Measurements from ENCODE around the gene RCSD1.

RCSD1 gene

DNA sequence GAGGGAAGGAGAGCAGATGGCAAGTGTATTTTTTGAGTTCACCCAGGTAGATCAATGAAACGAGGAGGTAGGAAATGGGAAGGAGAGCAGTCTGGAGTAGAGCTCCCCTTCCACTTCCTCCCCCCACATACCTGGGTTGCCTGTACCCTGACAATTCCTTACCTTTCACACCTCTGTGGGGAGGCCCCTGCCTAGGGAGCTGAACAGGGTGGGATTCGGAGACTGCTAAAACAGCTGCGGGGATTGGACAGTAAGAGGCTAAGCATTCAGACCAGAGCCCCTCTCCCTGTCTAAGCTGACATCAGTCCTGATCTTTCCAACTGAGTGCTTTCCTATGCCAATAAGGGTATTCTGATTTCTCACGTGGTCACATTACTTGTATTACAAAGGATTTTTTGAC is 14.5 kb downstream of the RCSD1 start:
- no peak for DNase-seq

- DNase-seq = no peak
These were observed 15.1 kb downstream of the RCSD1 start for GRCh38 chr1:167645140-167645541.

- DNase-seq = no peak
These were observed 15.8 kb downstream of the RCSD1 start for GRCh38 chr1:167645625-167646414.

- DNase-seq = no peak
These were observed 18.3 kb downstream of the RCSD1 start for GRCh38 chr1:167648252-167648849.

GRCh38 chr1:167648978-167649744 is 19.1 kb downstream of the RCSD1 start:
- no peak for DNase-seq

- DNase-seq = no peak
These were observed 20.5 kb downstream of the RCSD1 start for GRCh38 chr1:167650269-167651160.

DNA sequence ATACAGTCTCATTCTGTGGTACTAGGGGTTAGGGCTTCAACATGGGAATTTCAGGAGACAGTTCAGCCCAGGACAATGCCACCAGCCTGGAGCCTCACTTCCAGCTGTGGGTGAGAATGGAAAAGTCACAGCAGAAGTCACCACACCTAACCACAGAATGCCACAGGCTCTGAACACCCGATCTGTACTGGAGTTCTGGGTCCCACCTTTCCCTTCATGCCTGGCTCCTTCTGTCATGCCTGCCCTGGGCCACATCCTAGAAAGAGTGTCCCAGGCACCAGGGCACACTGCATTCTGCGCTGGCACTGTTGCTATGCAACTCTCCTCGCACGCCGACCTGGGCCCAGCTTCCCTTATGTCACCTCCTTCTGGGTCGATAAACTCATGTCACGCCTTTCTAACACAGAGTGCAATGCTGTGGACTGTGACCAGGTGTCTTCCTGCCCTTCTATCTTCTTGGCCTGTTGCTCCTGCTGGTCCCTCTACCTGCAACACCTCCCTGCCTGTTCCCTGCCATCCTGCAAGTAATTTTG is 21.2 kb downstream of the RCSD1 start:
- DNase-seq = no peak

- DNase-seq = no peak
These were observed 25.0 kb downstream of the RCSD1 start for GRCh38 chr1:167654975-167655575.

- no peak for DNase-seq
These were observed 26.6 kb downstream of the RCSD1 start for GRCh38 chr1:167656657-167657056.

- no peak for DNase-seq
These were observed 28.7 kb downstream of the RCSD1 start for GRCh38 chr1:167658574-167659328.

- DNase-seq = no peak
These were observed 29.4 kb downstream of the RCSD1 start for GRCh38 chr1:167659450-167659849.

DNA sequence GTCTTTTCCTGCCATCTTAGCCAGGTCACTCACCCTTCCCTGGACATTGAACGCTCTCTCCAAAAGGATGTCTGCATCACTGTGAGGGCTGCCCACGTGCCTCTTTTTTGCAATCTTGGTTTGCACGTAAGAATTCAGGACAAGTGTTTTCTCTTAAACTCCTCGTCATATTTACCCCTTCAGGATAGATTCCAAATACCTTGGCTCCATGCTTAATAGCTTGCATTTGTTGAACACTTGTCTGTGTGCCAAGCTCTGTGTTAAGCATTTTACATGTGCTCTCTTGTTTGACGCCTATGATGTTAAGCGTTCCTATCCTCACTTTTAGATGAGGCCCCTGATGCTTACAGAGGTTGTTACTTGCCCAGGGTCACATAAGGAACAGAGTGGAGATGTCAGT is 29.8 kb downstream of the RCSD1 start:
- no peak for DNase-seq

DNA sequence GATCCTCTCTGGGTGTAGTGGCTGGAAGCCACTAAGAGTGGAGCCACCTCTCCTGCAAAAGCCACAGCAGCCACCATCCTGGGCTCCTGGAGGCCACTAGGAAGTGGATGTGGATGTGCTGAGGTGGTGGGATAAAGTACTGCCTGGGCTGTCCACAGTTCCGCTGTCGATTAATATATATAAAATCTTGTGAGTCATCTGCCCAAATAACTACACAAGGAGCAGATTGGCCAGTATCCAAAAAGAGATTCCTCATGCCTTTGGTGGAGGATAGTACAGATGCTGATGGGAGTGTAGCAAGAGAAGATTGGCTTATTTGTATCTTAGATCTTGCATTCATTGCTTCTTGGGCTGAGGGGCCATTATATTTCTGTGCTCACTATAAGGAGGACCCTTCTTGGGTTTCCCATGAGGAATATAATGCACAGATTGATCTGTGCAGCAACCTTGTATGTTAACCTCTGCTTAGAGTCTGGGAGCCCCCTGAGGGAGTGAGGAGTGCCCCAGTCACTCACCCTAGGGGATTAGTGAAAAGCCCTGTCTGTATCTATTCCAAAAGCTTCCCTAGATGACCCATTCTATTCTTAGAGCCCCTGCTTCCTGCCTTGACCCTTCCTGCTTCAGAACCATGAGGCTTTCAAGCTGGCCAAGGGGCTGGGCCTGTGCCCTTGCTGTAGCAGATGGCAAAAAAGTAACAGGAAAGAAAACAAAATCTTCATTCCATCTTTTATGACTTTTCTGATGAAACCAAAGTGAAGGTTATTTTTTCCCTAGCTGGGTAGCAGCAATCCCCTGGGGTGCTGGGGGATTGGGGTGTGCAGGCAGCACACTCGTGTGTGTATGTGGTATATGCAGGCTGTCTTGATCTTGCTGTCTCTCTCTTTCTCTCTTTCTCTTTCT is 31.7 kb downstream of the RCSD1 start:
- no peak for DNase-seq

- DNase-seq = no peak
These were observed 33.2 kb downstream of the RCSD1 start for GRCh38 chr1:167663002-167663772.

DNA sequence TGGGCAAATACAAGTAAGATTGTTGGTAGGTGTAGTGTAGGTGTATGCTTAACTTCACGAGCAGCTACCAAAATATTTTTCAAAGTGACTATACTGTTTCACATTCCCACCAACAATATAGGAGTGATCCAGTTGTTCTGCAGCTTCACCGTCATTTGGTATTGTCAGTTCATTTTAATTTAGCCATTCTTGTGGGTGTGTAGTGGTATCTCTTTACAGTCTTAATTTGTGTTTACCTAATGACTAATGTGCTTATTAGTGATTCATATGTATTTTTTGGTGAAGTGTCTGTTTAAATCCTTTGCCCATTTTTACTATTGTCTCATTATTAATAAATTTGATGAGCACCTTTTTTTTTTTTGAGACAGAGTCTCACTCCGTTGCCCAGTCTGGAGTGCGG is 35.4 kb downstream of the RCSD1 start:
- no peak for DNase-seq

DNA sequence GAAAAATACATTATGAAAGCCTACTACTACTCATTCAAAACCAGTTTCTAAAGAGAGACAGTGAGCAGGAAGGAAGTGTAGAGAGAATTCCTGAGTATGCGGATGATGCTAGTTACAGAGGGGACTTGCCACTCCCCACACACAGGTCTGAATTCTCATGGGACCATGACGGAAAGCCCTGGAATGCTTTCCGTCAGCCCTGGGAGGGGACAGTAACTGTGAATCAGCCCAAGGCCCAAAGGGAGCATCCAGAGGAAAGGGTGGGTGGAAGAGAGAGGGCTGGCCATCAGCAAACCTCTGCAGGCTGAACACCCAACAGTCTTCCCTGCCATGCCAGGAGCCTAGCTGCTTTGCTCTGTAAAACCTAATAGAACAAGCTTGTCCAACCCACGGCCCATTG is 36.4 kb downstream of the RCSD1 start:
- DNase-seq = no peak

- DNase-seq = no peak
These were observed 37.5 kb downstream of the RCSD1 start for GRCh38 chr1:167667536-167667935.

DNA sequence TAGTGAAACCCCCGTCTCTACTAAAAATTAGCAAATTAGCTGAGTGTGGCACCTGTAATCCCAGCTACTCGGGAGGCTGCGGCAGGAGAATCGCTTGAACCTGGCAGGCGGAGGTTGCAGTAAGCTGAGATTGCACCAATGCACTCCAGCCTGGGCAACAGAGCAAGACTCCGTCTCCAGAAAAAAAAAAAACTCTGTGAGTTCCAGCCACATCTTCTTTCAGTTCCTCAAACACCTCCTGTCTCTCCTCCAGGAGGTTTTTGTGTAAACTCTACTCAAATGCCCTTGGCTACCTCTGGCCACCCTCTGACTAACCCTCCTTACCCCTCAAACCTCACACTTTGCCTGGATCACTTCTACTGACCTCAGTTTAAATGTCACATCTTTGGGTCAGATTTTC is 38.1 kb downstream of the RCSD1 start:
- DNase-seq = no peak
